HUES48 (cell line): Measurements from ENCODE around the gene HIPK1.

Experiments
- H3K27ac ChIP-seq: one replicate; pipeline ENCODE4 v1.7.0; 2013; ENCODE audit warnings: low read depth, low read length, inconsistent platforms
- H3K27me3 ChIP-seq: 2 replicates; pipeline ENCODE4 v1.6.1; 2013; ENCODE audit warnings: mild to moderate bottlenecking, low read length; ENCODE audit not compliant: control insufficient read depth, insufficient read depth
- H3K36me3 ChIP-seq: 2 replicates; pipeline ENCODE4 v1.6.1; 2013; ENCODE audit warnings: low read length; ENCODE audit not compliant: control insufficient read depth, insufficient read depth
- H3K4me1 ChIP-seq: 2 replicates; pipeline ENCODE4 v1.6.1; 2013; ENCODE audit warnings: mild to moderate bottlenecking, low read length; ENCODE audit not compliant: control insufficient read depth, insufficient read depth
- H3K4me3 ChIP-seq: 2 replicates; pipeline ENCODE4 v1.5.1; 2013; ENCODE audit warnings: mild to moderate bottlenecking, low read depth, low read length
- H3K9ac ChIP-seq: 2 replicates; pipeline ENCODE4 v1.6.1; 2013; ENCODE audit warnings: mild to moderate bottlenecking, low read depth, low read length, moderate library complexity
- H3K9me3 ChIP-seq: 2 replicates; pipeline ENCODE4 v1.6.1; 2013; ENCODE audit warnings: low read length; ENCODE audit not compliant: control insufficient read depth, insufficient read depth

Gene HIPK1

GRCh38 chr1:113934511-113935055, 5.5 kb downstream of the HIPK1 start:
- Histone ChIP-seq H3K9ac (no peak overlapping the region), H3K36me3 (no peaks in the 10 kb centered on the region), H3K27ac (no peak overlapping the region), H3K27me3 (no peaks in the 10 kb centered on the region), H3K9me3 (no peaks in the 10 kb centered on the region), H3K4me3 (no peak overlapping the region), H3K4me1 (peaks cover 33% of the 10 kb centered on the region)

DNA sequence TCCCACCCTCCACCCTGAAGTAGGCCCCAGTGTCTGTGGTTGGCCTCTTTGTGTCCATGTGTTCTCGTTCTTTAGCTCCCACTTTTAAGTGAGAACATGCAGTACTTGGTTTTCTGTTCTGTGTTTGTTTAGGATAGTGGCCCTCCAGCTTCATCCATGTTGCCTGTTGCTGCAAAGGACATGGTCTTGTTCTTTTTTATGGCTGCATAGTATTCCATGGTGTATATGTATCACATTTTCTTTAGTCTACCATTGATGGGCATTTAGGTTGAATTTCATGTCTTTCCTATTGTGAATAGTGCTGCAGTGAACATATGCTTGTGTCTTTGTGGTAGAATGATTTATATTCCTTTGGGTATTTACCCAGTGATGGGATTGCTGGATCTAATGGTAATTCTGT, 6.1 kb downstream of the HIPK1 start:
- Histone ChIP-seq H3K27ac (no peak overlapping the region), H3K4me3 (no peak overlapping the region), H3K27me3 (no peaks in the 10 kb centered on the region), H3K9me3 (no peaks in the 10 kb centered on the region), H3K4me1 (peaks cover 33% of the 10 kb centered on the region), H3K9ac (no peak overlapping the region), H3K36me3 (0 out of 2 replicates have a peak, but pooled peaks cover 2% of the 10 kb centered on the region)

DNA sequence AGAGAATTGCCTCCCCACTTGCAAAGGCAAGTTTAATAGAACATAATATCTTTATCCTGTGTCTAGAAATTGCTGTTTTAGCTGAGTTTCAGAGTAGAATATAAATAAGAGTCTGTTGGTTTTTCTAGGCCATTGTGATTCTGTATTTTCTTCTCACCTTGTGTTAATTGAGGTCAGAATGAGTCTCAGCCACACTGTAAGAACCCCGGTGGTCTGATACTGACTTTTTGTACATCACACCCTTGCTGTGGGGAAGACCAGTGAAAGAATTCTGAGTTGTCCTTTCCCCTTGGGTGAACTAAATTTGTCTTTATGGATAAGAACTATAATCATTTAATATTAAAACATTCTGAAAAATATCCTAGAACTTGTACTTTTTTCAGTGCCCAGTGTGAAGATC, 6.8 kb downstream of the HIPK1 start:
- no peaks in the 10 kb centered on the region for H3K9me3 ChIP-seq
- H3K4me3 ChIP-seq: no peak overlapping the region
- no peaks in the 10 kb centered on the region for H3K27me3 ChIP-seq
- no peak overlapping the region for H3K27ac ChIP-seq
- H3K9ac ChIP-seq: no peak overlapping the region
- peaks cover 27% of the 10 kb centered on the region for H3K4me1 ChIP-seq
- H3K36me3 ChIP-seq: peaks cover 9% of the 10 kb centered on the region

DNA sequence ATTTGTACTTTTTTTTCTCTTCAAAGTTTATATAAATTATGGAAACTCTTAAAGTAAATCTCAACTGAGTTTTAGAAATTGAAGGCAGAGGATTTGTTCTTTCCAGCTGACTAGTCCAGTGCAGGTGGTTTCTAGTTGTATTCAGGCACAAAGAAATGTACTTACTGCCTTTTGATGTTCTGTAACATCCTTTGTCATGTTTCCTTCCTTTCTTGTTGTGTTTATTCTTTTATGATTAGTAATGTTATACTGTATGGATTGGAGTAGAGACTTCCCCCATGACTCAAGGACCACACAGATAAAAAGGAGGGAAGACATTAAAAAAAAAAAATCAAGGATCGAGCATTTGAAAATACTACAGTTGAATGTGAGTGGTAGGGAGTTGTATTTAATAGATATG, 8.0 kb downstream of the HIPK1 start:
- H3K4me1 ChIP-seq: peaks cover 17% of the 10 kb centered on the region; the same call in 1 of the 2 replicates
- no peak overlapping the region for H3K4me3 ChIP-seq
- H3K27me3 ChIP-seq: no peaks in the 10 kb centered on the region
- H3K9me3 ChIP-seq: no peaks in the 10 kb centered on the region
- H3K9ac ChIP-seq: no peak overlapping the region
- peaks cover 18% of the 10 kb centered on the region for H3K36me3 ChIP-seq
- H3K27ac ChIP-seq: no peak overlapping the region

GRCh38 chr1:113938192-113938591, 9.1 kb downstream of the HIPK1 start:
- Histone ChIP-seq H3K4me3 (no peak overlapping the region), H3K27ac (no peak overlapping the region), H3K36me3 (peaks cover 28% of the 10 kb centered on the region), H3K27me3 (no peaks in the 10 kb centered on the region), H3K9me3 (no peaks in the 10 kb centered on the region), H3K9ac (no peak overlapping the region), H3K4me1 (peaks cover 16% of the 10 kb centered on the region; the same call in 1 of the 2 replicates)

GRCh38 chr1:113940365-113941244, 11.5 kb downstream of the HIPK1 start:
- Histone ChIP-seq H3K4me1 (peaks cover 16% of the 10 kb centered on the region; the same call in 1 of the 2 replicates), H3K27me3 (no peaks in the 10 kb centered on the region), H3K27ac (no peak overlapping the region), H3K4me3 (no peak overlapping the region), H3K9me3 (no peaks in the 10 kb centered on the region), H3K36me3 (peaks cover 35% of the 10 kb centered on the region), H3K9ac (no peak overlapping the region)

GRCh38 chr1:113941245-113941559, 12.1 kb downstream of the HIPK1 start:
- Histone ChIP-seq H3K4me3 (no peak overlapping the region), H3K9ac (no peak overlapping the region), H3K36me3 (peaks cover 35% of the 10 kb centered on the region), H3K27ac (no peak overlapping the region), H3K4me1 (peaks cover 14% of the 10 kb centered on the region; the same call in 1 of the 2 replicates), H3K27me3 (no peaks in the 10 kb centered on the region), H3K9me3 (no peaks in the 10 kb centered on the region)

GRCh38 chr1:113942527-113942926, 13.4 kb downstream of the HIPK1 start:
- H3K9ac ChIP-seq: no peak overlapping the region
- H3K27me3 ChIP-seq: no peaks in the 10 kb centered on the region
- no peak overlapping the region for H3K4me3 ChIP-seq
- no peaks in the 10 kb centered on the region for H3K9me3 ChIP-seq
- peaks cover 19% of the 10 kb centered on the region for H3K4me1 ChIP-seq
- no peak overlapping the region for H3K27ac ChIP-seq
- peaks cover 35% of the 10 kb centered on the region for H3K36me3 ChIP-seq

DNA sequence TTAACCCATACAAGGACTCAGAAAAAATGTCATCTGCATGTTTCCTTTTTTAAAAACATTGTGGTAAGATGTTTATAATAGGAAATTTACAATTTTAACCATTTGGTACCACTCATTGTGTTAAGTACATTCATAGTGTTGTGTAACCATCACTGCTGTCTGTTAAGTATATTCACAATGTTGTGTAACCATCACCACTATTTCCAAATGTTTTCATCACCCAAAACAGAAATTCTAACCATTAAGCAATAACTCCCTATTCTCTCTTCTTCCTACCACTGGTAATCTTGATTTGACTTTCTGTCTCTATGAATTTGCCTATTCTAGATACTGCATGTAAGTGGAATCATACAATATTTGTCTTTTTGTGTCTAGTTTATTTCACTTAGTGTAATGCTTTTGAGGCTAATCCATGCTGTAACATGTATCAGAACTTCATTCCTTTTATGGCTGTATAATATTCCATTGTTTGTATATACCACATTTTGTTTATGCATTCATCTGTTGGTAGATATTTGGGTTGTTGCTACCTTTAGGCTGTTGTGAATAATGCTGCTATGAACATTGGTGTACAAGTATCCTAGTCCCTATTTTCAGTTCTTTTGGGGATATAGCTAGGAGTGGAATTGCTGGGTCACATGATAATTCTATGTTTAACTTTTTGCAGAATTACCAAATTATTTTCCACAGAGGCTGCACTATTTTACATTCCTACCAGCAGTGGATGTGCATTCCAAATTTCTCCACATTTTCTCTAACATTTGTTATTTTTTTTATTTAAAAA, 14.1 kb downstream of the HIPK1 start:
- no peaks in the 10 kb centered on the region for H3K9me3 ChIP-seq
- H3K27ac ChIP-seq: no peak overlapping the region
- peaks cover 38% of the 10 kb centered on the region for H3K36me3 ChIP-seq
- no peak overlapping the region for H3K4me3 ChIP-seq
- H3K4me1 ChIP-seq: peaks cover 24% of the 10 kb centered on the region
- no peak overlapping the region for H3K9ac ChIP-seq
- H3K27me3 ChIP-seq: no peaks in the 10 kb centered on the region

- H3K9me3 ChIP-seq: no peaks in the 10 kb centered on the region
- H3K4me3 ChIP-seq: no peak overlapping the region
- H3K27me3 ChIP-seq: no peaks in the 10 kb centered on the region
- peaks cover 29% of the 10 kb centered on the region for H3K4me1 ChIP-seq
- peaks cover 35% of the 10 kb centered on the region for H3K36me3 ChIP-seq
- no peak overlapping the region for H3K9ac ChIP-seq
- H3K27ac ChIP-seq: no peak overlapping the region
Observed at GRCh38 chr1:113945329-113945728, 16.2 kb downstream of the HIPK1 start.

- Histone ChIP-seq H3K36me3 (peaks cover 27% of the 10 kb centered on the region), H3K27ac (peak overlapping the region; percentile 8), H3K4me1 (peaks cover 29% of the 10 kb centered on the region), H3K27me3 (no peaks in the 10 kb centered on the region), H3K4me3 (no peak overlapping the region), H3K9ac (no peak overlapping the region), H3K9me3 (no peaks in the 10 kb centered on the region)
Observed at GRCh38 chr1:113946112-113946511, 17.0 kb downstream of the HIPK1 start.
